T-helper 1 cell treated with Interleukin-12 subunit alpha and Interleukin-12 subunit beta and Interleukin-4 antibody, amounts not matched to agents 30 ng/mL and 1 ng/mL, for 36 hours (primary cell): ENCODE measurements around the gene OPN1MW2. TPM values are rescaled to one million over a fixed set of nuclear protein-coding genes. Genes with fewer than 3 reads are reported as not detected.
"Not testable (repeated sequence)": the region's sequence is repeated elsewhere in the genome, so short reads cannot be mapped to it uniquely, and the experiment has no call there.

Experiments
- intact Hi-C: fragments of 100-400 bp; cut with micrococcal nuclease; formaldehyde crosslinking; loops from one replicate; pipeline ENCODE4 v1.15.1; 2024
- total RNA-seq: library from RNA; stranded (reverse); gene quantifications from 2 replicates; pipeline ENCODE4 v1.2.3, GENCODE V29; 2022

OPN1MW2 gene
- not detected in 2 replicates for total RNA-seq

- intact Hi-C loops, result not testable (repeated sequence)
Measured at GRCh38 chrX:154219456-154219855, at the start of gene OPN1MW2. TSS of gene OPN1MW2 (plus strand) at chrX:154219756. CDS start at chrX:154219816, 60 bp downstream.

- intact Hi-C loops, result not testable (repeated sequence)
Measured at GRCh38 chrX:154172535-154172943, 47.0 kb upstream of the OPN1MW2 start.

GRCh38 chrX:154174356-154174755 is 45.2 kb upstream of the OPN1MW2 start:
- intact Hi-C loops, result not testable (repeated sequence)

- intact Hi-C loops, result not testable (repeated sequence)
Measured at GRCh38 chrX:154182296-154182695, 37.3 kb upstream of the OPN1MW2 start, which contains the start of gene OPN1MW. TSS of gene OPN1MW (plus strand) at chrX:154182596. CDS start at chrX:154182678, 82 bp downstream.

- intact Hi-C loops, result not testable (repeated sequence)
Measured at GRCh38 chrX:154183794-154184193, 35.8 kb upstream of the OPN1MW2 start.

GRCh38 chrX:154192846-154193245 is 26.7 kb upstream of the OPN1MW2 start:
- intact Hi-C loops, result not testable (repeated sequence)

- intact Hi-C loops, result not testable (repeated sequence)
Measured at GRCh38 chrX:154194316-154194715, 25.2 kb upstream of the OPN1MW2 start.

- intact Hi-C loops, result not testable (repeated sequence)
Measured at GRCh38 chrX:154196466-154196865, 23.1 kb upstream of the OPN1MW2 start.

GRCh38 chrX:154209670-154210418 is 9.7 kb upstream of the OPN1MW2 start:
- intact Hi-C loops, result not testable (repeated sequence)

- intact Hi-C loops, result not testable (repeated sequence)
Measured at GRCh38 chrX:154211057-154211456, 8.5 kb upstream of the OPN1MW2 start.

- intact Hi-C loops, result not testable (repeated sequence)
Measured at GRCh38 chrX:154211499-154211898, 8.1 kb upstream of the OPN1MW2 start.

GRCh38 chrX:154225292-154225691 is 5.7 kb downstream of the OPN1MW2 start:
- intact Hi-C loops, result not testable (repeated sequence)

GRCh38 chrX:154226706-154227105 is 7.2 kb downstream of the OPN1MW2 start:
- intact Hi-C loops, result not testable (repeated sequence)

GRCh38 chrX:154231443-154231842 is 11.9 kb downstream of the OPN1MW2 start:
- intact Hi-C loops, result not testable (repeated sequence)

GRCh38 chrX:154233620-154234019 is 14.1 kb downstream of the OPN1MW2 start:
- intact Hi-C loops, result not testable (repeated sequence)

- intact Hi-C loops, result not testable (repeated sequence)
Measured at GRCh38 chrX:154238939-154239559, 19.5 kb downstream of the OPN1MW2 start.

- intact Hi-C loops, result not testable (repeated sequence)
Measured at GRCh38 chrX:154239982-154240503, 20.5 kb downstream of the OPN1MW2 start.

- intact Hi-C loops, result not testable (repeated sequence)
Measured at GRCh38 chrX:154247377-154248045, 28.0 kb downstream of the OPN1MW2 start.

- intact Hi-C loops, result not testable (repeated sequence)
Measured at GRCh38 chrX:154248076-154248475, 28.5 kb downstream of the OPN1MW2 start.

- intact Hi-C loops, result not testable (repeated sequence)
Measured at GRCh38 chrX:154257282-154257681, 37.7 kb downstream of the OPN1MW2 start, which contains the start of gene OPN1MW3. TSS of gene OPN1MW3 (plus strand) at chrX:154257582. CDS start at chrX:154257620, 38 bp downstream.

- intact Hi-C loops, result not testable (repeated sequence)
Measured at GRCh38 chrX:154258711-154259110, 39.2 kb downstream of the OPN1MW2 start.

- intact Hi-C loops, result not testable (repeated sequence)
Measured at GRCh38 chrX:154263072-154263471, 43.5 kb downstream of the OPN1MW2 start.
